HG02840 (cell line): ENCODE measurements around the gene ALDH1A1.

Experiments used
- ATAC-seq: cut with Tn5 transposase; IDR thresholded peaks from one replicate; pipeline ENCODE4 v1.9.1; 2021; ENCODE audit warnings: mild to moderate bottlenecking, moderate library complexity, moderate number of reproducible peaks; ENCODE audit not compliant: unreplicated experiment, low FRiP score

ALDH1A1 gene

GRCh38 chr9:72921888-72922654, 30.8 kb downstream of the ALDH1A1 start:
- no peak for ATAC-seq

GRCh38 chr9:72919246-72919945, 33.5 kb downstream of the ALDH1A1 start:
- no peak for ATAC-seq

GRCh38 chr9:72917892-72918509, 34.9 kb downstream of the ALDH1A1 start:
- ATAC-seq: no peak

GRCh38 chr9:72915659-72916058, 37.2 kb downstream of the ALDH1A1 start:
- ATAC-seq: no peak

- ATAC-seq: no peak
Observed at GRCh38 chr9:72914750-72915149, 38.1 kb downstream of the ALDH1A1 start.

- ATAC-seq: no peak
Observed at GRCh38 chr9:72913382-72914009, 39.4 kb downstream of the ALDH1A1 start.

GRCh38 chr9:72912476-72913381, 40.1 kb downstream of the ALDH1A1 start:
- no peak for ATAC-seq

- no peak for ATAC-seq
Observed at GRCh38 chr9:72911816-72912215, 41.0 kb downstream of the ALDH1A1 start.

GRCh38 chr9:72911247-72911775, 41.5 kb downstream of the ALDH1A1 start:
- ATAC-seq: no peak

- no peak for ATAC-seq
Observed at GRCh38 chr9:72909428-72909827, 43.4 kb downstream of the ALDH1A1 start.

- no peak for ATAC-seq
Observed at GRCh38 chr9:72907421-72907820, 45.4 kb downstream of the ALDH1A1 start.

GRCh38 chr9:72906810-72907209, 46.0 kb downstream of the ALDH1A1 start:
- ATAC-seq: no peak

GRCh38 chr9:72905514-72906480, 47.1 kb downstream of the ALDH1A1 start:
- ATAC-seq: no peak

GRCh38 chr9:72904267-72905093, 48.4 kb downstream of the ALDH1A1 start:
- no peak for ATAC-seq

GRCh38 chr9:72903103-72903502, 49.8 kb downstream of the ALDH1A1 start:
- no peak for ATAC-seq

- ATAC-seq: no peak
Observed at GRCh38 chr9:72902268-72902667, 50.6 kb downstream of the ALDH1A1 start.

GRCh38 chr9:72899734-72900477, 52.9 kb downstream of the ALDH1A1 start:
- ATAC-seq: no peak
